GM10266 (cell line): ENCODE results near the gene PCDHA8.

Experiments
- DNase-seq: peaks from one replicate; pipeline ENCODE4 v3.0.0; 2012; ENCODE audit errors: extremely low spot score
- CTCF ChIP-seq: IDR thresholded peaks from 2 replicates; pipeline ENCODE4 v1.5.1; 2012; ENCODE audit warnings: mild to moderate bottlenecking, low read depth; ENCODE audit not compliant: control insufficient read depth, insufficient read depth; ENCODE audit errors: missing control alignments

The PCDHA8 gene

DNA sequence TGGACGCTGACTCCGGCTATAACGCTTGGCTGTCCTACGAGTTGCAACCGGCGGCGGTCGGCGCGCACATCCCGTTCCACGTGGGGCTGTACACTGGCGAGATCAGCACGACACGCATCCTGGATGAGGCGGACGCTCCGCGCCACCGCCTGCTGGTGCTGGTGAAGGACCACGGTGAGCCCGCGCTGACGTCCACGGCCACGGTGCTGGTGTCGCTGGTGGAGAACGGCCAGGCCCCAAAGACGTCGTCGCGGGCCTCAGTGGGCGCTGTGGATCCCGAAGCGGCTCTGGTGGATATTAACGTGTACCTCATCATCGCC lies 36.2 kb downstream of the PCDHA8 start:
- no peak for DNase-seq
- TF ChIP-seq CTCF = no peak

GRCh38 chr5:140881889-140882590 lies 41.1 kb downstream of the PCDHA8 start, which contains the start of gene PCDHA13:
Gene PCDHA13 (plus strand): TSS chr5:140882124. CDS start chr5:140882269, 145 bp downstream.
- DNase-seq = peak; percentile 5
- TF ChIP-seq CTCF = no peak

DNA sequence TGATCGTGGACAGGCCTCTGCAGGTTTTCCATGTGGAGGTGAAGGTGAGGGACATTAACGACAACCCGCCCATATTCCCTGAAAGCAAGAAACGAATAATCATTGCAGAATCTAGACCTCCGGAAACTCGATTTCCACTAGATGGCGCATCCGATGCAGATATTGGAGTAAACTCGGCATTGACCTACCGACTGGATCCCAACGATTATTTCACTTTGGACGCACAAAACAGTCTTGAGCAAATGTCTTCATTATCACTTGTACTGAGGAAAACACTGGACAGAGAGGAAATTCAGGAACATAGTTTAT lies 41.6 kb downstream of the PCDHA8 start:
- no peak for DNase-seq
- no peak for TF ChIP-seq CTCF

DNA sequence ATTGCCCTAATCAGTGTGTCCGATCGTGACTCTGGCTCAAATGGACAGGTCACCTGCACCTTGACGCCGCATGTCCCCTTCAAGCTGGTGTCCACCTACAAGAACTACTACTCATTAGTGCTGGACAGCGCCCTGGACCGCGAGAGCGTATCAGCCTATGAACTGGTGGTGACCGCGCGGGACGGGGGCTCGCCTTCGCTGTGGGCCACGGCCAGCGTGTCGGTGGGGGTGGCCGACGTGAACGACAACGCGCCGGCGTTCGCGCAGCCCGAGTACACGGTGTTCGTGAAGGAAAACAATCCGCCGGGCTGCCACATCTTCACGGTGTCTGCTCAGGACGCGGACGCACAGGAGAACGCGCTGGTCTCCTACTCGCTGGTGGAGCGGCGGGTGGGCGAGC lies 42.4 kb downstream of the PCDHA8 start:
- no peak for DNase-seq
- TF ChIP-seq CTCF = no peak

DNA sequence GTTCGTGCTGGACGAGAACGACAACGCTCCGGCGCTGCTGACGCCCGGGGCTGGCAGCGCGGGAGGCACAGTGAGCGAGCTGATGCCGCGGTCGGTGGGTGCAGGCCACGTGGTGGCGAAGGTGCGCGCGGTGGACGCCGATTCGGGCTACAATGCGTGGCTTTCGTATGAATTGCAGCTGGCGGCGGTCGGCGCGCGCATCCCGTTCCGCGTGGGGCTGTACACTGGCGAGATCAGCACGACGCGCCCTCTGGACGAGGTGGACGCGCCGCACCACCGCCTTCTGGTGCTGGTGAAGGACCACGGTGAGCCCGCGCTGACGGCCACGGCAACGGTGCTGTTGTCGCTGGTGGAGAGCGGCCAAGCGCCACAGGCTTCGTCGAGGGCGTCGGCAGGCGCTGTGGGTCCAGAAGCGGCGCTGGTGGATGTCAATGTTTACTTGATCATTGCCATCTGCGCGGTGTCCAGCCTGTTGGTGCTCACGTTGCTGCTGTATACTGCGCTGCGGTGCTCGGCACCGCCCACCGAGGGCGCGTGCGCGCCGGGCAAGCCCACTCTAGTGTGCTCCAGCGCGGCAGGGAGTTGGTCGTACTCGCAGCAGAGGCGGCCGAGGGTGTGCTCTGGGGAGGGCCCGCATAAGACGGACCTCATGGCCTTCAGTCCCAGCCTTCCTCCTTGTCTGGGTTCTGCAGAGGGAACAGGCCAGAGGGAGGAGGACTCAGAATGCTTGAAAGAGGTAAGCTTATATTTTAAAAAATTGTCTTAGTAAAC lies 43.1 kb downstream of the PCDHA8 start:
- peak; percentile 15 for DNase-seq
- no peak for TF ChIP-seq CTCF
